ENCODE measurements around the gene NEURL4. TPM values are rescaled to one million over a fixed set of nuclear protein-coding genes. Genes with fewer than 3 reads are reported as not detected.
A peak's percentile ranks its signal among the peaks of the same experiment; 100 is the strongest.

Gene NEURL4
- total RNA-seq, 1 experiment from 2014 or later: 81.7 TPM

DNA sequence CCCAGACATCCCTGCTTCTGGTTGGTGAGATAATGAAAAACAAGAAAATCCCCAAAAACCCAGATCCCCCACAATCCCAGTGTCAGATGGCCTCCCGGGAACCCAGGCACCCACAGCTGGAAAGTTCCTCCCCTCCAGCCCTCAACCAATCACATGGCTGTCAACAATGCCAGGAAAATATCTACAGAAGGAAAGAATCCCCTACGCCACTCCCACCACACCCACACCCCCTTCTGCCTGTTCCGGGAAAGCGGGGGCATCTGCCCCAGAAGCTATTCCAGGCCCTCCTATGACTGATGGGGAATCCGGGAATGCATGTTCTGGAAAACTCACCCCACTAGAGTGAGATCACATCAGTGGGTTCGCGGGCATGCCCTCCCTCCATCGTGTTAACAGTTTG lies 27.6 kb upstream of the NEURL4 start:
- Histone ChIP-seq H3K27me3 (replicated peaks; ENCODE audit: insufficient read depth, low read depth, low read length, poor library complexity) (no peaks in the 10 kb centered on the region), H3K4me3 (ENCODE audit: low read depth, low read length, poor library complexity, severe bottlenecking) (no peak overlapping the region), H3K4me1 (ENCODE audit: insufficient read depth, low read length, poor library complexity, severe bottlenecking) (peaks cover 14% of the 10 kb centered on the region), H3K36me3 (ENCODE audit: insufficient read depth, low read length, poor library complexity, severe bottlenecking) (no peaks in the 10 kb centered on the region), H3K9me3 (ENCODE audit: low read depth, low read length, poor library complexity, severe bottlenecking) (no peaks in the 10 kb centered on the region), H3K27ac (ENCODE audit: low read depth, low read length, poor library complexity, severe bottlenecking) (no peak overlapping the region)
- no TSS peak for BruUV-seq (replicated peaks)
- no peak for DNase-seq (ENCODE audit: low spot score)
- POLR2A ChIA-PET (ENCODE audit: low non-redundant PET): no interaction called here
- intact Hi-C loops (cut with micrococcal nuclease; ENCODE audit: unreplicated experiment): loop anchor here (2.0 to 10.0 kb wide), 3 partner anchors 81 to 204 kb away; partner anchors contain the start of genes FGF11, POLR2A, SENP3 and SLC35G6
- TF ChIP-seq EZH2 (IDR thresholded peaks at IDR 0.05; ENCODE audit: borderline replicate concordance, low read depth, low read length, poor library complexity, severe bottlenecking): no peak
- TF ChIP-seq, protein P1, sequence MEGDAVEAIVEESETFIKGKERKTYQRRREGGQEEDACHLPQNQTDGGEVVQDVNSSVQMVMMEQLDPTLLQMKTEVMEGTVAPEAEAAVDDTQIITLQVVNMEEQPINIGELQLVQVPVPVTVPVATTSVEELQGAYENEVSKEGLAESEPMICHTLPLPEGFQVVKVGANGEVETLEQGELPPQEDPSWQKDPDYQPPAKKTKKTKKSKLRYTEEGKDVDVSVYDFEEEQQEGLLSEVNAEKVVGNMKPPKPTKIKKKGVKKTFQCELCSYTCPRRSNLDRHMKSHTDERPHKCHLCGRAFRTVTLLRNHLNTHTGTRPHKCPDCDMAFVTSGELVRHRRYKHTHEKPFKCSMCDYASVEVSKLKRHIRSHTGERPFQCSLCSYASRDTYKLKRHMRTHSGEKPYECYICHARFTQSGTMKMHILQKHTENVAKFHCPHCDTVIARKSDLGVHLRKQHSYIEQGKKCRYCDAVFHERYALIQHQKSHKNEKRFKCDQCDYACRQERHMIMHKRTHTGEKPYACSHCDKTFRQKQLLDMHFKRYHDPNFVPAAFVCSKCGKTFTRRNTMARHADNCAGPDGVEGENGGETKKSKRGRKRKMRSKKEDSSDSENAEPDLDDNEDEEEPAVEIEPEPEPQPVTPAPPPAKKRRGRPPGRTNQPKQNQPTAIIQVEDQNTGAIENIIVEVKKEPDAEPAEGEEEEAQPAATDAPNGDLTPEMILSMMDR (conservative IDR thresholded peaks at IDR 0.05; ENCODE audit: low read depth, low read length): no peak
- CTCF ChIA-PET: interaction anchor here (0.5 to 1.8 kb wide), 7 partner anchors 37 to 204 kb away, joined by 3 to 11 read pairs (median 5); partner anchors contain the start of genes PLSCR3 and POLR2A

DNA sequence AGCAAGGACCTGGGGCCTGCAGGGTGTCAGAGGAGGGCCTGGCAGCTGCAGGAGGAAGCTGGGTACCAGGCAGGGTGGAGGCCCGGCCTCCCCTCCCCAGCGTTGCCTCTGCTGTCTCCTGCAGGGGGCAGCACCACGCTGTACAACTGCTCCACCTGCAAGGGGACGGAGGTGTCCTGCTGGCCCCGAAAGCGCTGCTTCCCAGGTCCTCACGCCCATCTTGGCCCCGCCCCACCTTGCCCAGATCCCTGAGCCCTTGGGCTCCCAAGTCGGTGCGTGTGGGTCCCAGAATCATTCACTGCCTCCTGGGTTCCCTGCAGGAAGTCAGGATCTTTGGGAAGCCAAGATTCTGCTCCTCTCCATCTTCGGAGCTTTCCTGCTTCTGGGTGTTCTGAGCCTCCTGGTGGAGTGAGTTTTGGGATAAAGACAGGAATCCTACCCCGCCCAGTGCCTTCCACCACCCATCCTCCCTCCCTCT lies 27.0 kb upstream of the NEURL4 start:
- peaks cover 18% of the 10 kb centered on the region for H3K4me1 ChIP-seq (ENCODE audit: insufficient read depth, low read length, poor library complexity, severe bottlenecking)
- no peaks in the 10 kb centered on the region for H3K9me3 ChIP-seq (ENCODE audit: low read depth, low read length, poor library complexity, severe bottlenecking)
- POLR2A ChIA-PET (ENCODE audit: low non-redundant PET): no interaction called here
- TF ChIP-seq, protein P1 (conservative IDR thresholded peaks at IDR 0.05; ENCODE audit: low read depth, low read length): peak; percentile 96
- TF ChIP-seq EZH2 (IDR thresholded peaks at IDR 0.05; ENCODE audit: borderline replicate concordance, low read depth, low read length, poor library complexity, severe bottlenecking): no peak
- H3K27me3 ChIP-seq (replicated peaks; ENCODE audit: insufficient read depth, low read depth, low read length, poor library complexity): no peaks in the 10 kb centered on the region
- H3K36me3 ChIP-seq (ENCODE audit: insufficient read depth, low read length, poor library complexity, severe bottlenecking): no peaks in the 10 kb centered on the region
- CTCF ChIA-PET: interaction anchor here (0.5 to 1.8 kb wide), 11 partner anchors 13 to 233 kb away, joined by 3 to 11 read pairs (median 4); partner anchors contain the start of genes NEURL4, PLSCR3 and POLR2A
- no TSS peak for BruUV-seq (replicated peaks)
- DNase-seq (ENCODE audit: low spot score): peak; percentile 80
- H3K27ac ChIP-seq (ENCODE audit: low read depth, low read length, poor library complexity, severe bottlenecking): no peak overlapping the region
- intact Hi-C loops (cut with micrococcal nuclease; ENCODE audit: unreplicated experiment): loop anchor here (2.0 to 10.0 kb wide), 3 partner anchors 81 to 205 kb away; partner anchors contain the start of genes FGF11, POLR2A, SENP3 and SLC35G6
- no peak overlapping the region for H3K4me3 ChIP-seq (ENCODE audit: low read depth, low read length, poor library complexity, severe bottlenecking)

DNA sequence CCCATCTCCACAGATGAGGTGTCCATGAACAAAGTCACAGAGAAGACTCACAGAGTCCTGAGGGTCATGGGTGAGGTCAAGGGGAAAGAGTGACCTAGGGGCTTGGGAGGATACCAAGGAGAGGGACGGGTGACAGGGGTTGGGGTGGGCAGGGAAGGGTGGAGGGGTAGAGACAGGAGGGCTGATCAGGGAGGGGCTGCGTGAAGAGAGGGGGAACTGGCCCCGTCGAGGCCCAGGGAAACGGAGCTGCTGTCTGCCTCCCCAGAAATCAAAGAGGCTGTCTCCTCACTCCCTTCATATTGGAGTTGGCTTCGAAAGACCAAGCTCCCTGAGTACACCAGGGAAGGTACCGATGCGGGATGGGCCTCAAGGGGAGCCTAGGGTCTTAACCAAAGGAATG lies 26.4 kb upstream of the NEURL4 start:
- H3K9me3 ChIP-seq (ENCODE audit: low read depth, low read length, poor library complexity, severe bottlenecking): no peaks in the 10 kb centered on the region
- intact Hi-C loops (cut with micrococcal nuclease; ENCODE audit: unreplicated experiment): loop anchor here (5.0 to 10.0 kb wide), 2 partner anchors 82 to 129 kb away; partner anchors contain the start of genes FGF11, POLR2A, SLC35G6 and TMEM102
- ChIA-PET POLR2A (ENCODE audit: low non-redundant PET) (no interaction called here), CTCF (interaction anchor here (0.9 to 1.8 kb wide), 7 partner anchors 14 to 234 kb away, joined by 3 to 11 read pairs (median 5); partner anchors contain the start of genes NEURL4 and PLSCR3)
- no peak for DNase-seq (ENCODE audit: low spot score)
- H3K4me3 ChIP-seq (ENCODE audit: low read depth, low read length, poor library complexity, severe bottlenecking): no peak overlapping the region
- TF ChIP-seq EZH2 (IDR thresholded peaks at IDR 0.05; ENCODE audit: borderline replicate concordance, low read depth, low read length, poor library complexity, severe bottlenecking): no peak
- TF ChIP-seq, protein P1 (conservative IDR thresholded peaks at IDR 0.05; ENCODE audit: low read depth, low read length): no peak
- no peak overlapping the region for H3K27ac ChIP-seq (ENCODE audit: low read depth, low read length, poor library complexity, severe bottlenecking)
- H3K36me3 ChIP-seq (ENCODE audit: insufficient read depth, low read length, poor library complexity, severe bottlenecking): no peaks in the 10 kb centered on the region
- no TSS peak for BruUV-seq (replicated peaks)
- H3K4me1 ChIP-seq (ENCODE audit: insufficient read depth, low read length, poor library complexity, severe bottlenecking): peaks cover 24% of the 10 kb centered on the region
- no peaks in the 10 kb centered on the region for H3K27me3 ChIP-seq (replicated peaks; ENCODE audit: insufficient read depth, low read depth, low read length, poor library complexity)

Measured in A673 (cell line).